ENCODE results near the gene TEX35.

TEX35 gene

DNA sequence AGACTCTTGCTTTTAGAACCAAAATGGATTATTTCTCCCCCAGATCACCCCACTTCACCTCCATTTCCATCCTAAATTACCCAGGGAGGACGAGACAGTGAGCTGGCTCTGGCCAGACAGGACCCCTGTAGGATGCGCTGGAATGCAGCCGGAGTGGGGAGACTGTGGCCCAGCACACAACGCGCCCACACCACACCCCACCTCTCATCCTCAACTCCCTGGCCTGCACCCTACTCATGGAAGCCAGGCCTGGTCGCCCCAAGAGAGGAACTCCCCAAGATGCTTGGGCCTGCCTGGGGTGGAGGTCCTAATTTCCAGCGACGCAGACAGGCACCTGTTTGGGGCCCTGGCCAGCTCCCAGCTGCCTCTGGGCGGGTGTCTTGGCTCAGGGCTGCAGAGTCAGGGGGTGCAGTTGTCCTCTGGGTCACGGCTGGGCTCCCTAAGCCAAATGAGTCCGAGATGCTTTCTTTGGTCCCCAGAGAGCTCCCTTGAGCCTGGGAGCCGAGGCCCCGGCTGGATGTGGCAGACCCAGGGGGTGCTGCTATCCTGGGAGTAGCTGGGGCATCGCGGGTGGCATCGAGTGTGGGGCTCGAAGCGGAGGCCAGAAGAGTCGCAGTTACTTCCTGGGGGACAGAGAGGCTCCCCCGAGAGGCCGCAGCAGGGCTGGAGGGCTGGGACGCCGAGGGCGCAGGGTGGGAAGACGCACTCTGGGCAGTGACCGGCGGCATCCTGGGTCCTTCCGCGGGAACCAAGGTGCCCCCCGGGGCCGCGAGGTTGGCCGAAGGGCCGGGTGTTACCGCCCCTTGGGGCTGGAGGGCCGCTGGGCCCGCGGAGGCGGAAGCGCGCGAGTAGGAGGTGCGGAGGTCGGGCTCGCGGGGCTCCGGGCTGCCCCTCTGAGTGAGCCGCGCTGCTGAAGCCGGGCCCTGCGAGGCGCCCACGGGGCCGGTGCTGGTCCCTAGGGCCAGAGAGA lies 26.5 kb upstream of the TEX35 start:
- no peak for DNase-seq (ENCODE audit: low read depth in 1 of 2, low spot score in 1 of 2)
- in situ Hi-C loops (cut with HindIII; ENCODE audit: low pct_unique_long_range_greater_than_20kb, low sequenced_read_pairs), result no loop called here

DNA sequence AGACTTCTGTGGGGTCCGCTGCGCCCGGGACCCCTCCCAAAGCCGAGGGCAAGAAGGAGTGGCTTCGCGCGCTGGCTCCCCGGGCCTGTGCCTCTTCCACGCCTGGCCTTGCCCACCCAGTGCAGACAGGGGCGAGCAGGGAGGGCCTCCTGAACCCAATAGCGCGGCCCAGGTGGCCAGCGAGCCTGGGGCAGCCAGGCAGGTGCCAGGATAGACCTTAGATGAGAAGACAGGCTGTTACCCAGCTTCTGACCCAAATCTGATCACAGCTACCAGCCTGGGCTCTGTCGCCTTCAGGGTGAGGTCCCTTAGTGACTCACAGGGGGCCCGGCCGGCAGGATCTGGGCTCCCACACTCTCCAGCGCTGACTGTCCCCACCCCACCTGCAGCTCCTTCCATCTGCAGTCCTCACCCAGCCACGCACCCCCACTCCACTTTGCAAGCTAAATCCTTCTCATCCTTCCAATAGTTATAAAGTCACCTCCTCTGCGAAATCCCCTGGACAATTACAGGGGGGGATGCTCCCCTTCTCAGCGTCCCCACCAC lies 25.8 kb upstream of the TEX35 start:
- in situ Hi-C loops (cut with HindIII; ENCODE audit: low pct_unique_long_range_greater_than_20kb, low sequenced_read_pairs), result no loop called here
- no peak for DNase-seq (ENCODE audit: low read depth in 1 of 2, low spot score in 1 of 2)
- TF ChIP-seq JUND (IDR thresholded peaks at IDR 0.05; ENCODE audit: low read depth), result no peak

More for the DNA sequence above, 26.5 kb upstream of the TEX35 start:
- TF ChIP-seq JUND (IDR thresholded peaks at IDR 0.05; ENCODE audit: low read depth), result no peak

DNA sequence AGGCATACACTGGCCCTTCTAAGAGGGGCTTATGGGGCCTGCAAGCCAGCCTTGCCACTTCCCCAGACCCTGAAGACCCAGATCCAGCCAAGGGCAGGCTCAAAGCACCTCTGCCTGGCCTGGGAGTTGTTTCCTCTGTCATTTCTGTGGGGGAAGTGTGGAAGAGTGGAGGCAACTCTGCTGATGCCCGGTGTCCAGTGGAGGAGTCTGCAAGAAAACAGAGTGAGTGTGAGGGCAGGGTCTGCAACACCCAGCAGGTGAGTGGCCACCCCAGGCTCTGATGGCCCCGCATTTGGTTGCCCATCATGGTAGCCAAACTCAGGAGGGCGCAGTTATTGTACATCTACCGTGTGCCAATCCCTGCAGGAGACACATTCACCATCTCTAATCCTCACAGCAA lies 24.5 kb upstream of the TEX35 start:
- in situ Hi-C loops (cut with HindIII; ENCODE audit: low pct_unique_long_range_greater_than_20kb, low sequenced_read_pairs), result no loop called here
- TF ChIP-seq JUND (IDR thresholded peaks at IDR 0.05; ENCODE audit: low read depth), result no peak
- DNase-seq (ENCODE audit: low read depth in 1 of 2, low spot score in 1 of 2), result no peak

DNA sequence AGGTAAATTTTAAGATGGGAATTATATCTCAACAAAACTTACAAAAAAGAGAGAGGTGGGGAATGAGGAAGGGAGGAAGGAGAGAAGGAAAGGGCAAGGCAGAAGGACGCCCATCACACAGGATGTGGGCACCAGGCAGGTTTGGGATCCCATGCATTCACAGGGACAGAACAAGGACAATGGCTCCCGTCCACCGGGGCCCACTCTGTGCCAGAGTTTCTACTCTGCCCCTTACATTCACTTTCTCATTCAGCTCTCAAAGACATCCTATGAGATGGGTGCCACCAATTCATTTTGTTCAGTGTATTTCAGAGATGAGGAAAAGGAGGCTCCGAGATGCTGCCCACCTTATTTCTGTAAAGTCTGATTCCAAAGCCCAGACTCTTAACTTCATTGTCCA lies 23.5 kb upstream of the TEX35 start:
- DNase-seq (ENCODE audit: low read depth in 1 of 2, low spot score in 1 of 2), result no peak
- TF ChIP-seq JUND (IDR thresholded peaks at IDR 0.05; ENCODE audit: low read depth), result no peak
- in situ Hi-C loops (cut with HindIII; ENCODE audit: low pct_unique_long_range_greater_than_20kb, low sequenced_read_pairs), result no loop called here

DNA sequence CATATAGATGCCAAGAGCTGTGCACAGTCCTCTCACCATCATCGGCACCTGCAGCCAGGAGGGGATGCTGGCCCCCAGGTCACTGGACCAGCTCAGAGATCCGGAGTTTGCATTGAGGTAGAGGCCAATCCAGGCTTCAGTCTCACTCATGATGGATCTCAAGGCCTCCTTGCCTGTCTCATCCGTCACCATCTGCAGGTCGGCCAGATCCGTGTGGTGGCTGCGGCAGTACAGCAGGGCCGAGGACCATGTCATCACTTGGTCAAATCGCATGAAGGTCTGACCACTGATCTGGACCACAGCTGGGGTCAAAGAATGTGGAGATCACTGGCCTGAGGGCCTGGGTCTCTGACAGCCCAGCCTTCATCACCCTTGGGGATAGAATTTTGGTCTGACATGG lies 22.8 kb upstream of the TEX35 start:
- in situ Hi-C loops (cut with HindIII; ENCODE audit: low pct_unique_long_range_greater_than_20kb, low sequenced_read_pairs), result no loop called here
- DNase-seq (ENCODE audit: low read depth in 1 of 2, low spot score in 1 of 2), result no peak
- no peak for TF ChIP-seq JUND (IDR thresholded peaks at IDR 0.05; ENCODE audit: low read depth)

DNA sequence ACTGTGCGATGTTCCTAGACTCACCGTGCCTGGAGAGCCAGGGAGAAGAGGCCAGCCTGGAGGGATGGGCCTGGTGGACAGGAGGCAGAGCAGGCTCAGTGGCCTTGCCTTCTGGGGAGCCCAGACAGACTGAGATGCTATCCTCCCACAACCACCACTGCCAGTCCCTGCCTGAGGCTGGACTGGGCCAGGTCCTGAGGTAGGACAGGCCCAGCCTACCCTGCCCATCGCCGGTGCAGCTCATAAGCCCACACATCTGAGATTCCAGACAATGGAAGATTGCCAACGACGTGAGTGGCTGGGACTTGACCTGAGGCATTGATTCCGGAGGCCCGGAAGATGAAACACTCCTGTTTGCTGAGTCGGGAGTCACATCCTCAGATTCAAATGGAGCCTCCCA lies 21.9 kb upstream of the TEX35 start:
- TF ChIP-seq JUND (IDR thresholded peaks at IDR 0.05; ENCODE audit: low read depth), result no peak
- in situ Hi-C loops (cut with HindIII; ENCODE audit: low pct_unique_long_range_greater_than_20kb, low sequenced_read_pairs), result no loop called here
- DNase-seq (ENCODE audit: low read depth in 1 of 2, low spot score in 1 of 2), result no peak

DNA sequence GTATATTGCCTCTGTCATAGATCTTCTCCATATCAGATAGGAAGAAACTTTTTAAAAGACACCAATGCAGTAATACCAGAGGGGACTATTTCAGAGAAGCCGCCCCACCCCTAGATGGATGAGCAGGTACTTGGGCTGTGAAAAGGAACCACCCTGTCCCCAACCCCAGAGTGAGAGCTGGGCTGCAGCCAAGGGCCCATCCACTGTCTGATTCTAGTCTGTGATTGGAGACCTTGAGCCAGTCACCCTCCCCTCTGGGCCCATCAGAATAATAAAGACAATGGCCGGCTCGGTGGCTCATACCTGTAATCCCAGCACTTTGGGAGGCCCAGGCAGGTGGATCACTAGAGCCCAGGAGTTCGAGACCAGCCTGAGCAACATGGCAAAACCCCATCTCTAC lies 21.2 kb upstream of the TEX35 start:
- TF ChIP-seq JUND (IDR thresholded peaks at IDR 0.05; ENCODE audit: low read depth), result no peak
- in situ Hi-C loops (cut with HindIII; ENCODE audit: low pct_unique_long_range_greater_than_20kb, low sequenced_read_pairs), result no loop called here
- no peak for DNase-seq (ENCODE audit: low read depth in 1 of 2, low spot score in 1 of 2)

DNA sequence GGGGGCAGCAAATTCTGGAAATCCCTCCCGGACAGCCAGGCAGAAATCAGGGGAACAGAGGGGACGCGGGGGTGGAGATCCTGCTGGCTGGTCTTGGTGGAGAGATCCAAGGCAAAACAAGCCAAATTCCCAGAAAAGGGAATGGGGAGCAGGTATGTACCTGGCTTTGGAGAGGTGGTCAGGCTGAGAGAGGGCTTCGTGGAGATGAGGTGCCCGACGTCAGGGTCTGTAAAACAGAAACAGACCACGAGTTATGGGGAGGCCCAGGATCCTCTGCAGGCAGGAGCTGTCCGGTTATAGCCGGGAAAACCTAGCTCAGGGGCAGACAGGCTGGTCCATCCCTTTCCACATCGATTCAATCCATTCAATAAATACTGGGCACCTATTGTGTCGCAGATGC lies 20.6 kb upstream of the TEX35 start:
- TF ChIP-seq JUND (IDR thresholded peaks at IDR 0.05; ENCODE audit: low read depth), result no peak
- DNase-seq (ENCODE audit: low read depth in 1 of 2, low spot score in 1 of 2), result no peak
- in situ Hi-C loops (cut with HindIII; ENCODE audit: low pct_unique_long_range_greater_than_20kb, low sequenced_read_pairs), result no loop called here

DNA sequence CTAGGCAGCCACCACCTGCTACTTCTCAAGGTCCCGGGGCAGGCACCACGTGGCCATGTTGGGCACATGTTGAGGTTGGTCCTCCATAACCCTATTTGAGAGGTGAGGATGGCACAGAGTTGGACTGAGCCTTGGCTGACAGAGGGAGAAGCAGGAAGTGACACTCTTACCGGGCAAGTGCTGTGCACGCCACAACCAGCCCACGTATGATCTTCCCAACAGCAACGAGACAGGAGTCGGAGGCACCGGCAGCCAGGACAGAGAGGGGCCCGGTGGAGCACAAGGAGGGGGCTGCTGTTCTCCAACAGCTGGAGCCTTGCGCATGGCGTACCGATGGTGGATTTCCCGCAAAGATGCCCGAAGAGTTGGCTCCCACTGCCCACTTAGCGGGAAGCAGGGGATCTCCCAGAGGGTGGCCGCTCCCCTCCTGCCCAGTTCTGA lies 19.6 kb upstream of the TEX35 start:
- no peak for DNase-seq (ENCODE audit: low read depth in 1 of 2, low spot score in 1 of 2)
- in situ Hi-C loops (cut with HindIII; ENCODE audit: low pct_unique_long_range_greater_than_20kb, low sequenced_read_pairs), result no loop called here
- no peak for TF ChIP-seq JUND (IDR thresholded peaks at IDR 0.05; ENCODE audit: low read depth)

DNA sequence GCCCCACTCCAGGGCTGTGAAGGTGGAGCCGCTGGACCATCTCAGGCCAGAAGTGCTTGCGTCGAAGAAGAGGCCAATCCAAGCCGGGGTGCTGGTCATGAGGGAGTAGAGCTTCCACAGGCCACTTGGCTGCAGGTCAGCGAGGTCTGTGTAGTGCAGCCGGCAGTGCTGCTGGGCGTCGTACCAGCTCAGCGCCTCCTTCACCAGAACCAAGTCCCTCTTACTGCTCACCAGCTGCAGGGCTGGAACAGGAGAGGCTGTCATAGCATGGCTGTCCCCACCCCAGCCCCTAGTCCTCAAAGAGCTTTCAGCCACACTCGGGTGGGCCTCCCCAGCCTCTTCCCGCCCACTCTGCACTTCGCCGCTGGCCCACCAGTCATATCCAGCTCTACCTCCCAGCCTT lies 18.3 kb upstream of the TEX35 start:
- TF ChIP-seq JUND (IDR thresholded peaks at IDR 0.05; ENCODE audit: low read depth), result no peak
- in situ Hi-C loops (cut with HindIII; ENCODE audit: low pct_unique_long_range_greater_than_20kb, low sequenced_read_pairs), result no loop called here
- no peak for DNase-seq (ENCODE audit: low read depth in 1 of 2, low spot score in 1 of 2)

DNA sequence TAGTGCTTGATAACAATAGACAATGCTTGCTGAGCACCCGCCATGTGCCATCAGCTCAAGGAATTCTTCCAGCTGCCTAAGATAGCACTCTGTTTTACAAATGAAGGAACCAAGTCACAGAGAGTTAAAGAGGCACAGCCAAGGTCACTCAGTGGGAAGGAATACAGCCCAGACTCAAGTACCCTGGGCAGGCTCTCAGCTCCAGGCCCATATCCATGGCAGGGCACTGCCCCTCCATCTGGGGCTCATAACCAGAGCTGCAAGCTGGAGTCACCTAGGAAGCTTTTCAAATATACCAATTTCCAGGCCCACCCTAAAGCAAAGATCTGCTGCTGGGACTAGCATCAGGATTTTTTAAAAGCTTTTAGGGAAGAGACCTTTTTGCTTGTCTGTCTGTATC lies 17.8 kb upstream of the TEX35 start:
- TF ChIP-seq JUND (IDR thresholded peaks at IDR 0.05; ENCODE audit: low read depth), result no peak
- DNase-seq (ENCODE audit: low read depth in 1 of 2, low spot score in 1 of 2), result no peak
- in situ Hi-C loops (cut with HindIII; ENCODE audit: low pct_unique_long_range_greater_than_20kb, low sequenced_read_pairs), result no loop called here

DNA sequence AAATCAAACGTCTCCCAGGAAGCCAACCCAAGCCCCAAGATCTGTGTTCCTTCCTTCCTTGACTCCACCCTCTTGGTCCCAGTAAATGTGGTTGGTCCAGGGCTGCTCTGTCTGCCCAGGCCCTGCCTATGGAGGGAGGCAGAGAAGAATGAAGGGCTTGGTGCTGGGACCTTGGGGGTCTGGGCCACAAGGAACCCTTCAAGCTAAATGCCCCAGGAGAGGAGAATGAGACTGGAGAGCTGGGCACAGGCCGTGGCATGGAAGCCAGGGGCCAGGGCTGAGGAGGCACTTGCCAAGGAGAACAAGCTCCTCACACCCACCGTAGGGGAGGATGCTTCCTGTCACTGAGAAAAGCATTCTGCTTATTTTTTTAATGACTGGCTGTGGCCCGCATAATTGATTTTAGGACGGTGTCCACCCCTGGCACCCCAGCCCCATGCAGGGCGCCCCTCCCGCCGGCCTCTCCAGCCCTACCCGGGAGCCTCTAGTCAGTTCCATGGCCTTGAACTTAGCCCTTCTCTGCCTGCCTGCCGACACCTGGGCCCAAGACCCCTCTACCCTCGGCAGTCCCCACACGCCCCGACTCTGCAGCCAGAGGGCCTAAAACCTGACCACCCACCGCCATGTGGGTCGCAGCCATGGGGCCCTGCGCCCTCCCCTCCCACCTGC lies 17.0 kb upstream of the TEX35 start:
- DNase-seq (ENCODE audit: low read depth in 1 of 2, low spot score in 1 of 2), result no peak
- TF ChIP-seq JUND (IDR thresholded peaks at IDR 0.05; ENCODE audit: low read depth), result no peak
- in situ Hi-C loops (cut with HindIII; ENCODE audit: low pct_unique_long_range_greater_than_20kb, low sequenced_read_pairs), result no loop called here

All from T47D (cell line).